Kidney epithelial cell (primary cell): ENCODE data around the gene PLAAT2. TPM values are rescaled to one million over a fixed set of nuclear protein-coding genes. Genes with fewer than 3 reads are reported as not detected.
A peak's percentile ranks its signal among the peaks of the same experiment; 100 is the strongest.
"Not testable (repeated sequence)": the region's sequence is repeated elsewhere in the genome, so short reads cannot be mapped to it uniquely, and the experiment has no call there.

Experiments used
- DNase-seq: peaks from one replicate; pipeline ENCODE4 v3.0.0-alpha.2; 2010; ENCODE audit warnings: low read depth
- H3K27me3 ChIP-seq: 2 replicates; pipeline ENCODE4 v1.6.0; 2011; ENCODE audit warnings: low read length; ENCODE audit not compliant: control insufficient read depth, insufficient read depth
- H3K36me3 ChIP-seq: 2 replicates; pipeline ENCODE4 v1.5.1; 2011; ENCODE audit warnings: low read length; ENCODE audit not compliant: control insufficient read depth, insufficient read depth
- H3K4me3 ChIP-seq: 2 replicates; pipeline ENCODE4 v1.5.1; 2011; ENCODE audit warnings: low read depth, mild to moderate bottlenecking, control low read depth, low read length
- total RNA-seq: library from RNA; depleted of rRNA; stranded (reverse); fragments of >200 nt; gene quantifications from 2 replicates; pipeline ENCODE4 v1.2.3, GENCODE V29; 2015
- TF ChIP-seq, protein P1 (sequence below): IDR thresholded peaks from 2 replicates; pipeline ENCODE4 v1.5.1; 2011; ENCODE audit warnings: mild to moderate bottlenecking, moderate library complexity, low read length, control low read depth, inconsistent platforms; ENCODE audit not compliant: insufficient read depth, poor library complexity, severe bottlenecking

The PLAAT2 gene
- total RNA-seq, 1 donor from 2014 or later: not detected

DNA sequence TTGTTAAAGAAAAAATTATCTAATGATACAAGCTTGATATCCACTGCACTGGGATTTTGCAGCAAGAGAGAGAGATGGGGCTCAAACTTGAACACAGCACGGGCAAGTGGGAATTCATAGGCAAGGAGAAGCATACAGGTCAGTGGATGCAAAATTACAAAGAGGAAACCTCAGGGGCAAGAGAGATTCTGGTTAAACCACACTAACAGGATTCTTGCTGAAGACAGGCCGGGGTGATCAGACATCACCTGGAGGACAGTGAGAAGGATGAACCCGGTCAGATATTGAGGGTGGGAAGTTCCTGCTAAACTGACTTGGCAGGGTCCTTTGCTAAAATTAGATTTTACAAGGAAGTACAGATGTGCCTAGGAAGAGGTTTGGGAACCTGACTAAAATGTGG, 29.1 kb downstream of the PLAAT2 start:
- Histone ChIP-seq H3K4me3 (no peak overlapping the region), H3K36me3 (peaks cover 2% of the 10 kb centered on the region), H3K27me3 (no peaks in the 10 kb centered on the region)
- no peak for DNase-seq
- TF ChIP-seq, protein P1, sequence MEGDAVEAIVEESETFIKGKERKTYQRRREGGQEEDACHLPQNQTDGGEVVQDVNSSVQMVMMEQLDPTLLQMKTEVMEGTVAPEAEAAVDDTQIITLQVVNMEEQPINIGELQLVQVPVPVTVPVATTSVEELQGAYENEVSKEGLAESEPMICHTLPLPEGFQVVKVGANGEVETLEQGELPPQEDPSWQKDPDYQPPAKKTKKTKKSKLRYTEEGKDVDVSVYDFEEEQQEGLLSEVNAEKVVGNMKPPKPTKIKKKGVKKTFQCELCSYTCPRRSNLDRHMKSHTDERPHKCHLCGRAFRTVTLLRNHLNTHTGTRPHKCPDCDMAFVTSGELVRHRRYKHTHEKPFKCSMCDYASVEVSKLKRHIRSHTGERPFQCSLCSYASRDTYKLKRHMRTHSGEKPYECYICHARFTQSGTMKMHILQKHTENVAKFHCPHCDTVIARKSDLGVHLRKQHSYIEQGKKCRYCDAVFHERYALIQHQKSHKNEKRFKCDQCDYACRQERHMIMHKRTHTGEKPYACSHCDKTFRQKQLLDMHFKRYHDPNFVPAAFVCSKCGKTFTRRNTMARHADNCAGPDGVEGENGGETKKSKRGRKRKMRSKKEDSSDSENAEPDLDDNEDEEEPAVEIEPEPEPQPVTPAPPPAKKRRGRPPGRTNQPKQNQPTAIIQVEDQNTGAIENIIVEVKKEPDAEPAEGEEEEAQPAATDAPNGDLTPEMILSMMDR: no peak

DNA sequence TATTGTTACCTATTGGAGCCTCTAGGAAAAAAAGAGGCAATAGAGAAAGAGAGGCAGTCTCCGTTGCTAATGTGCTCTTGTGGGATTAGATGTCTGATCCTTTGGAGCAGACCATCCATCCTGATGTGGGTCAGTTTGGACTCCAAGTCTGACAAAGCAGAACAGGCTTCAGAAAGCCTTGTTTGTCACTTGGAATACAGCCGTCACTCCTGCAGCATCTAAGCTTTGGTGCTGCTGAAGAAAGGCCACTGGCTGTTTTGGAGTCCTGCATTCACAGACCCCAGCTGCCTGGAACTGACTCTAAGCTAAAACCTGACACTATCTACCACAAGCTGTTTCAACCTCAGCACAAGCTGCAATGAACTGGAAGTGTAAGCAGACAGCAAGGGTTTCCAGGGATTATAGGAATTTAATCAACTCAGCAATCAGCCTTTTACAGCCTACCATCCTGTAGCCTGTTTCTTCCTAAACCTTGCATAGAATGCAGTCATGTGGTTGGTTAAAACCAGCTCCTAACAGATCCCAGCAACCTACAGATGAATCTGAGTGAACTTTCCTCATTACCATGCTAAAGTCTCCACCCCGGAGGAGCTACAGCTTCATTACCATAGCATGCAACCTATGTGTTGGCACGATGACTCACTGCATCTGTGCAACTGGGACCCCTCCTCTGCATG, 30.2 kb downstream of the PLAAT2 start:
- TF ChIP-seq, protein P1: no peak
- no peaks in the 10 kb centered on the region for H3K27me3 ChIP-seq
- DNase-seq: no peak
- no peak overlapping the region for H3K4me3 ChIP-seq
- H3K36me3 ChIP-seq: no peaks in the 10 kb centered on the region

DNA sequence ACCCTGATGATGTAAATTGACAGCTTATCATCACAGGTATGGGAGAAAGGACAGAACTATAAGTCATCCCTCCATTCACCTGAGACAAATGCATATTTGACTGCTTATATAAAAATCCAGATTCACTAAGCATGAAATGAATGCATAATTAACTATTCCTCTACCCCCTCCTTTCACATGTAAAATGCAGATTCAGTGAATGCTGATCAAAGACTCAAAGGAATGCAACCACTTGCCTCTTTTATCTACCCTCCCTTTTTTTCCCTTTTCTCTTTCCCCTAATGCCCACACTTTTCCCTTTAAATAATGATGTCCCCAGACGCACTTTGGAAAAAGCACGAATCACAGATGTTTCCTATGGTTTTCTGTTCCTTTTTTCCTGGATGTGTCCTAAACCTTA, 31.1 kb downstream of the PLAAT2 start:
- DNase-seq: no peak
- Histone ChIP-seq H3K36me3 (no peaks in the 10 kb centered on the region), H3K27me3 (no peaks in the 10 kb centered on the region), H3K4me3 (no peak overlapping the region)
- TF ChIP-seq, protein P1: no peak

DNA sequence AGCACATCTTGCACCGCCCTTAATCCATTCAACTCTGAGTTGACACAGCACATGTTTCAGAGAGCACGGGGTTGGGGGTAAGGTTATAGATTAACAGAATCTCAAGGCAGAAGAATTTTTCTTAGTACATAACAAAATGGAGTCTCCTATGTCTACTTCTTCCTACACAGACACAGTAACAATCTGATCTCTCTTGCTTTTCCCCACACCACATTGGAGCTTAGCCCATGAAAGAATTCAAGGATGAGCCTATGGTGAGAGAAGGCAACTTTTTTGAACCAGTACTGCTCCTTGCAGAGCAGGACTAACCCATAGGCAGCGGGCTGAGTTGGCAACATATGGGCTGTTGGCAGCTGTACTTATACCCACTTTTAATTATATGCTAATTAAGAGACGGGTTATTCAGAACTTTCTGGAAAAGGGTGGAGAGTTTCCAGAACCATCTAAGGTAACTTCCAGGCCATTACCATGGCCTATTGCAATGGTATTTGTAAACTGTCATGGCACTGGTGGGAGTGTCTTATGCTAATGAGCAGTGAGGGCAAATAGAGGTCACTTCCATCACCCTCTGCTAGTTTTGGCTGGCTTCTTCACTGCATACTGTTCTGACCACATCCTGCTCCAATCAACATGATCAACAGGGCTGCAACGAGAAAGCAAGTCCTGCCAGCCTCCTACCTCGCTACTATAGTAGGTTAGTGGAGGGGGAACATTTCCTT, 31.9 kb downstream of the PLAAT2 start:
- H3K36me3 ChIP-seq, H3K27me3 ChIP-seq, H3K4me3 ChIP-seq: not testable (repeated sequence)
- DNase-seq: peak; percentile 84

DNA sequence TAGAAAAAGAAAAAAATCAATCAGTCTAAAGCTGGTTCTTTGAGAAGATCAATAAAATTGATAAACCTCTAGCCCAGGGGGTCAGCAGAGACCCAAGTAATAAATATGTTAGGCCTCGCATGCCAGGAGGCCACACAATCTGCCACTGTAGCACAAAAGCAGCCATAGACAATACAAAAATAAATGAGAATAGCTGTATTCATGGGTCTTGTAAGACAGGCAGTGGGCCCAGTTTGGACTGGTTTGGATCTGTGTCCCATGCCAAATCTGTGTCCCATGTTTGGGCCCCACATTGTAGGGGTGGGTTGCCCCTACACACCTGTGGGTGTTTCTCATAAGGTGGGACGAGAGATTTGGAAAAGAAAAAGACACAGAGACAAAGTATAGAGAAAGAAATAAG, 33.2 kb downstream of the PLAAT2 start:
- Histone ChIP-seq H3K4me3 (no peak overlapping the region), H3K27me3 (no peaks in the 10 kb centered on the region), H3K36me3 (no peaks in the 10 kb centered on the region)
- TF ChIP-seq, protein P1: no peak
- DNase-seq: no peak

DNA sequence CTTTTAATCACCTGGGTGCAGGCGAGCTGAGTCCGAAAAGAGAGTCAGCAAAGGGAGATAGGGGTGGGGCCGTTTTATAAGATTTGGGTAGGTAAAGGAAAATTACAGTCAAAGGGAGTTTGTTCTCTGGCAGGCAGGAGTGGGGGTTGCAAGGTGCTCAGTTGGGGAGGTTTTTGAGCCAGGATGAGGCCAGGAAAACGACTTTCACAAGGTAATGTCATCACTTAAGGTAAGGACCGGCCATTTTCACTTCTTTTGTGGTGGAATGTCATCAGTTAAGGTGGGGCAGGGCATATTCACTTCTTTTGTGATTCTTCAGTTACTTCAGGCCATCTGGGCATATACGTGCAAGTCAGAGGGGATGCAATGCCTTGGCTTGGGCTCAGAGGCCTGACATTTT, 33.8 kb downstream of the PLAAT2 start:
- not testable (repeated sequence) for H3K27me3 ChIP-seq, DNase-seq, H3K36me3 ChIP-seq

DNA sequence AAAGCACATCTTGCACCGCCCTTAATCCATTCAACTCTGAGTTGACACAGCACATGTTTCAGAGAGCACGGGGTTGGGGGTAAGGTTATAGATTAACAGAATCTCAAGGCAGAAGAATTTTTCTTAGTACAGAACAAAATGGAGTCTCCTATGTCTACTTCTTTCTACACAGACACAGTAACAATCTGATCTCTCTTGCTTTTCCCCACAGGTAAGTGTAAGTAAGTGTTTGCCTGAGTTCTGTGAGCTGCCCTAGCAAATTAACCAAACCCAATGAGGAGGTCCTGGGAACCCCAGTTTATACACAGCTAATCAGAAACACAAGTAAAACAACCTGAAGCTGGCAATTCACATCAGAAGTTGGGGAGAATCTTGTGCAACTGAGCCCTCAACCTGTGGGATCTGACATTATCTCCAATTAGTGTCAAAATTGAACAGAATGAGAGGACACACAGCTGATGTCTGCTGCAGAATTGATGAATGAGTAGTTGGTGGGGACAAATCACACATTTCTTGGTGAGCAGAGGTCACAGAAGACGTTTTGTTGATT, 34.4 kb downstream of the PLAAT2 start:
- H3K4me3 ChIP-seq, H3K36me3 ChIP-seq, DNase-seq, H3K27me3 ChIP-seq: not testable (repeated sequence)

More for the DNA sequence above, 33.8 kb downstream of the PLAAT2 start:
- not testable (repeated sequence) for H3K4me3 ChIP-seq

DNA sequence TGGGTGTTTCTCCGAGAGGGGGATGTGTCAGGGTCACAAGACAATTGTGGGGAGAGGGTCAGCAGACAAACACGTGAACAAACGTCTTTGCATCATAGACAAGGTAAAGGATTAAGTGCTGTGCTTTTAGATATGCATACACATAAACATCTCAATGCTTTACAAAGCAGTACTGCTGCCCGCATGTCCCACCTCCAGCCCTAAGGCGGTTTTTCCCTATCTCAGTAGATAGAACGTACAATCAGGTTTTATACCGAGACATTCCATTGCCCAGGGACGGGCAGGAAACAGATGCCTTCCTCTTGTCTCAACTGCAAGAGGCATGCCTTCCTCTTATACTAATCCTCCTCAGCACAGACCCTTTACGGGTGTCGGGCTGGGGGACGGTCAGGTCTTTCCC, 35.0 kb downstream of the PLAAT2 start:
- not testable (repeated sequence) for H3K4me3 ChIP-seq, H3K36me3 ChIP-seq, DNase-seq, H3K27me3 ChIP-seq
